Stimulated activated naive CD4-positive, alpha-beta T cell treated with Interleukin-2 at 50 U/mL for 16 hours (primary cell): Measurements from ENCODE around the gene KAT7.
"Not testable (repeated sequence)": the region's sequence is repeated elsewhere in the genome, so short reads cannot be mapped to it uniquely, and the experiment has no call there.

Source experiments
- DNase-seq: peaks from one replicate; lab custom pipeline; 2025; lab: John Stamatoyannopoulos, UW

Gene KAT7

GRCh38 chr17:49788478-49789242 lies at the start of gene KAT7:
Gene KAT7, plus strand, starts transcription at chr17:49788681. Its CDS starts 154 bp downstream, at chr17:49788835.
- peak; percentile 99 for DNase-seq

GRCh38 chr17:49739641-49740271 lies 48.7 kb upstream of the KAT7 start:
- peak; percentile 81 for DNase-seq

- DNase-seq: no peak
Observed at GRCh38 chr17:49741009-49741691, 47.3 kb upstream of the KAT7 start.

GRCh38 chr17:49741692-49742076 lies 46.8 kb upstream of the KAT7 start:
- DNase-seq: no peak

GRCh38 chr17:49742166-49742638 lies 46.3 kb upstream of the KAT7 start:
- DNase-seq: no peak

- DNase-seq: no peak
Observed at GRCh38 chr17:49745175-49746139, 43.0 kb upstream of the KAT7 start.

- no peak for DNase-seq
Observed at GRCh38 chr17:49746791-49747490, 41.5 kb upstream of the KAT7 start.

- DNase-seq: no peak
Observed at GRCh38 chr17:49747632-49748031, 40.8 kb upstream of the KAT7 start.

- no peak for DNase-seq
Observed at GRCh38 chr17:49748223-49748622, 40.3 kb upstream of the KAT7 start.

- DNase-seq: peak; percentile 69
Observed at GRCh38 chr17:49748791-49749190, 39.7 kb upstream of the KAT7 start.

- DNase-seq: no peak
Observed at GRCh38 chr17:49749730-49750129, 38.8 kb upstream of the KAT7 start.

GRCh38 chr17:49752508-49752907 lies 36.0 kb upstream of the KAT7 start:
- DNase-seq: no peak

- DNase-seq: no peak
Observed at GRCh38 chr17:49753959-49754391, 34.5 kb upstream of the KAT7 start.

GRCh38 chr17:49755663-49756283 lies 32.7 kb upstream of the KAT7 start:
- no peak for DNase-seq

- DNase-seq: no peak
Observed at GRCh38 chr17:49756323-49757150, 31.9 kb upstream of the KAT7 start.

- no peak for DNase-seq
Observed at GRCh38 chr17:49757151-49757777, 31.2 kb upstream of the KAT7 start.

GRCh38 chr17:49758464-49759010 lies 29.9 kb upstream of the KAT7 start:
- DNase-seq: not testable (repeated sequence)

GRCh38 chr17:49759203-49759602 lies 29.3 kb upstream of the KAT7 start:
- DNase-seq: no peak

- DNase-seq: no peak
Observed at GRCh38 chr17:49760296-49760695, 28.2 kb upstream of the KAT7 start.
